ENCODE measurements around the gene CNEP1R1.

CNEP1R1 gene

GRCh38 chr16:50079397-50080140, 54.5 kb downstream of the CNEP1R1 start:
- in situ Hi-C loops (cut with HindIII; ENCODE audit: low sequenced_read_pairs), result no loop called here
- no peak for DNase-seq (ENCODE audit: low read depth)
- H3K4me3 ChIP-seq (ENCODE audit: low read depth, low read length), result no peak overlapping the region
- TF ChIP-seq, protein P1, sequence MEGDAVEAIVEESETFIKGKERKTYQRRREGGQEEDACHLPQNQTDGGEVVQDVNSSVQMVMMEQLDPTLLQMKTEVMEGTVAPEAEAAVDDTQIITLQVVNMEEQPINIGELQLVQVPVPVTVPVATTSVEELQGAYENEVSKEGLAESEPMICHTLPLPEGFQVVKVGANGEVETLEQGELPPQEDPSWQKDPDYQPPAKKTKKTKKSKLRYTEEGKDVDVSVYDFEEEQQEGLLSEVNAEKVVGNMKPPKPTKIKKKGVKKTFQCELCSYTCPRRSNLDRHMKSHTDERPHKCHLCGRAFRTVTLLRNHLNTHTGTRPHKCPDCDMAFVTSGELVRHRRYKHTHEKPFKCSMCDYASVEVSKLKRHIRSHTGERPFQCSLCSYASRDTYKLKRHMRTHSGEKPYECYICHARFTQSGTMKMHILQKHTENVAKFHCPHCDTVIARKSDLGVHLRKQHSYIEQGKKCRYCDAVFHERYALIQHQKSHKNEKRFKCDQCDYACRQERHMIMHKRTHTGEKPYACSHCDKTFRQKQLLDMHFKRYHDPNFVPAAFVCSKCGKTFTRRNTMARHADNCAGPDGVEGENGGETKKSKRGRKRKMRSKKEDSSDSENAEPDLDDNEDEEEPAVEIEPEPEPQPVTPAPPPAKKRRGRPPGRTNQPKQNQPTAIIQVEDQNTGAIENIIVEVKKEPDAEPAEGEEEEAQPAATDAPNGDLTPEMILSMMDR (IDR thresholded peaks at IDR 0.05; ENCODE audit: low read depth, low read length, missing control alignments), result no peak

- H3K4me3 ChIP-seq (ENCODE audit: low read depth, low read length), result no peak overlapping the region
- no peak for DNase-seq (ENCODE audit: low read depth)
- TF ChIP-seq, protein P1 (IDR thresholded peaks at IDR 0.05; ENCODE audit: low read depth, low read length, missing control alignments), result no peak
- in situ Hi-C loops (cut with HindIII; ENCODE audit: low sequenced_read_pairs), result no loop called here
Measured at GRCh38 chr16:50081428-50082018, 56.5 kb downstream of the CNEP1R1 start.

DNA sequence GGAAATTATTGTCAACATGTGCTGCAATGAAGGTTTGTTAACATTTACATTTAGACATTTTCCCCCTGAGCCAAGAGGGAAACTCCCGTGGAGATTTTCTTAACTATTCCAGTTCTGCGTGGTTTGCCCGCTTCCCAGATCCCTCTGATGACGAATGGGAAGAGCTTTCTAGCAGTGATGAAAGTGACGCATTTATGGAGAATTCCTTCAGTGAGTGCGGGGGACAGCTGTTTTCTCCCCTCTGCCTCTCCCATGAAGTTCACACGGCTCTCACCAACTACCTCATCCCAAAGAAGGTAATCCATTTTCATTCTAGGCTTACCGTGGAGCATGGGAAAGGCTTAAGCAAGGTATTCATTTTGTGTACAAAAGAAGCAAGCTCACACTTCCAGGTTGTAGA, 59.0 kb downstream of the CNEP1R1 start:
- DNase-seq (ENCODE audit: low read depth), result no peak
- TF ChIP-seq, protein P1 (IDR thresholded peaks at IDR 0.05; ENCODE audit: low read depth, low read length, missing control alignments), result no peak
- in situ Hi-C loops (cut with HindIII; ENCODE audit: low sequenced_read_pairs), result no loop called here
- H3K4me3 ChIP-seq (ENCODE audit: low read depth, low read length), result no peak overlapping the region

DNA sequence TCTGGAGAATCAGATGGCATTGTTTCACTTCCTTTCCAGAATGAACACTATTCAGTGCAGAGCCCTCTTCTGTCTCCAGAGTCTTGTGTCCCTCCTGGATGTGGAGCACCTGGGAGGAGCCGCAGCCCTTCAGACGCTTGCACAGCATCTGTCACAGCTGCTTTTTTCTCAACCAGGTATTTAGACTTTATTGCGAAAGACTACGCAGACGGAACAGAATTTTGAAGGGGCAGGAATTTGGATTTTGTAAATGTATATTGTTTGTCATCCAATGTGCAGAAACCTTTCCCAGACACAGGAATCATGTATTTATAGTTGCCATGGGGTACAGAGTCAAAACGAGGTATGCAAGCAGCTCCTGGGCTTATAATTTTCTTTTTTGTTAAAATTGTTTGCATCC, 61.2 kb downstream of the CNEP1R1 start:
- in situ Hi-C loops (cut with HindIII; ENCODE audit: low sequenced_read_pairs), result no loop called here
- DNase-seq (ENCODE audit: low read depth), result no peak
- TF ChIP-seq, protein P1 (IDR thresholded peaks at IDR 0.05; ENCODE audit: low read depth, low read length, missing control alignments), result no peak
- H3K4me3 ChIP-seq (ENCODE audit: low read depth, low read length), result no peak overlapping the region

All from astrocyte of the cerebellum (primary cell).